Measurements from ENCODE around the gene MTHFS. TPM values are rescaled to one million over a fixed set of nuclear protein-coding genes. Genes with fewer than 3 reads are reported as not detected.

Gene MTHFS
- 10 to 100 TPM; 10.1 to 25.6 (median 19.3) TPM for total RNA-seq
- polyA plus RNA-seq: 10 to 100 TPM; 37.5 to 38.5 TPM
- long read RNA-seq, donor 1, transcript MTHFS-201 (3 exons, 907 nt): major isoform, 12 of 15 reads
- long read RNA-seq, donor 1, partial matches to known transcripts: 0 of 15 reads
- long read RNA-seq, donor 1, other reads (novel, unspliced or antisense): 3 of 15 reads
- long read RNA-seq, donor 2, transcript MTHFS-201 (3 exons, 907 nt): major isoform, 20 of 29 reads
- long read RNA-seq, donor 2, partial matches to known transcripts: 0 of 29 reads
- long read RNA-seq, donor 2, other reads (novel, unspliced or antisense): 9 of 29 reads
- long read RNA-seq, donor 3, transcript MTHFS-201 (3 exons, 907 nt): major isoform, 7 of 8 reads
- long read RNA-seq, donor 3, partial matches to known transcripts: 0 of 8 reads
- long read RNA-seq, donor 3, other reads (novel, unspliced or antisense): 0 of 8 reads

DNA sequence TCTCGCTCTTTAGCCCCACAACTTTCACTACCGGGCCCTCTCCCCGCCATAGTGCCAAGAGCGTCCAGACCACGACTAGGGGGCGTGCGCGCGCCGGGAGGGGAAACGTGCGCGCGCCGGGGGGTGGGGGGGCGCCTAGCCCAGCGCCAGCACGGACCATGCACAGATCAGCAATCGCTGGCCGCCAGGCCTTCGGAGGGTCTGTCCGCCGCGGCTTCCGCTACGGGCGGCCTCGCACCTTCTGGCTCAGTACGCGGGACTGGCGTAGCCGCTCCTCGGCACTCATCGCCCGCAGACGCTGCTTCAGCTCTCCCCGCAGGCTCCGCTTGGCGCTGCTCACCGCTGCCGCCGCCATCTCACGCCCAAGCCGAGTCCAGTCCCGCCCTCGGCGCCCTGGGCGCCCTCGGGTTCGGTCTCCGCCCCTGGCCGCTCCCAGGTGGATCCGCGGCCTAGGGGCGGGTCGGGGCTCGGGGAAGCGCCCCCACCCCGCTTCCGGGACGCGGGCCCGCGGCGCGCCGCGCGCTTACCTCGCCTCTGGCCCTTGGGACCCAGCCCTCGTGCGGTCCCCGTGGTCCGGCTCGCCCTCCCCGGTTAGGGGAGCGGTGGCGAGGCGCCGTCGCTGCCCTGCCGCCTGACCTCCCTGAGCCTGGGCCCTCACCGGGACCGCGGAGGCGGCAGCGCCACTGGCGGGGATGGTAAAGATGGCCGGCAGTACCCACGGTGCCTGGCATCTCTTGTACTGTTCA, at the start of gene MTHFS:
Gene MTHFS (minus strand): TSS at position 381 of the 746 bp plus-strand sequence. CDS start 26 bp downstream, at position 355.
- H3K36me3 ChIP-seq: peaks cover 0 to 8% (median 0%) of the 10 kb centered on the region in 9 donors
- 0% methylated on average over 83 to 90 of the region's 90 CpGs for WGBS, 2 donors
- H3K4me1 ChIP-seq: peaks cover 0 to 39% (median 7%) of the 10 kb centered on the region in 9 donors
- peak within 1 kb of the TSS; percentile 77 to 99 (median 96) for H3K27ac ChIP-seq
- peak within 1 kb of the TSS; percentile 52 to 95 (median 79) for H3K4me3 ChIP-seq
- no peaks in the 10 kb centered on the region for H3K9me3 ChIP-seq
- TF ChIP-seq, protein P1, sequence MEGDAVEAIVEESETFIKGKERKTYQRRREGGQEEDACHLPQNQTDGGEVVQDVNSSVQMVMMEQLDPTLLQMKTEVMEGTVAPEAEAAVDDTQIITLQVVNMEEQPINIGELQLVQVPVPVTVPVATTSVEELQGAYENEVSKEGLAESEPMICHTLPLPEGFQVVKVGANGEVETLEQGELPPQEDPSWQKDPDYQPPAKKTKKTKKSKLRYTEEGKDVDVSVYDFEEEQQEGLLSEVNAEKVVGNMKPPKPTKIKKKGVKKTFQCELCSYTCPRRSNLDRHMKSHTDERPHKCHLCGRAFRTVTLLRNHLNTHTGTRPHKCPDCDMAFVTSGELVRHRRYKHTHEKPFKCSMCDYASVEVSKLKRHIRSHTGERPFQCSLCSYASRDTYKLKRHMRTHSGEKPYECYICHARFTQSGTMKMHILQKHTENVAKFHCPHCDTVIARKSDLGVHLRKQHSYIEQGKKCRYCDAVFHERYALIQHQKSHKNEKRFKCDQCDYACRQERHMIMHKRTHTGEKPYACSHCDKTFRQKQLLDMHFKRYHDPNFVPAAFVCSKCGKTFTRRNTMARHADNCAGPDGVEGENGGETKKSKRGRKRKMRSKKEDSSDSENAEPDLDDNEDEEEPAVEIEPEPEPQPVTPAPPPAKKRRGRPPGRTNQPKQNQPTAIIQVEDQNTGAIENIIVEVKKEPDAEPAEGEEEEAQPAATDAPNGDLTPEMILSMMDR (IDR thresholded peaks at IDR 0.05): peak in 8 of 9 donors; percentile 42 to 73 (median 60)
- DNase-seq (peak; percentile 75 to 82), ATAC-seq (peak; percentile 96 to 99 (median 97))
- H3K27me3 ChIP-seq: no peaks in the 10 kb centered on the region
- intact Hi-C loops (cut with DNase I): loop anchor here in 8 of 10 donors (1.0 to 10.0 kb wide), 7 partner anchors 26 to 278 kb away; partner anchors contain the start of gene FAH (in 2 of the 8)

DNA sequence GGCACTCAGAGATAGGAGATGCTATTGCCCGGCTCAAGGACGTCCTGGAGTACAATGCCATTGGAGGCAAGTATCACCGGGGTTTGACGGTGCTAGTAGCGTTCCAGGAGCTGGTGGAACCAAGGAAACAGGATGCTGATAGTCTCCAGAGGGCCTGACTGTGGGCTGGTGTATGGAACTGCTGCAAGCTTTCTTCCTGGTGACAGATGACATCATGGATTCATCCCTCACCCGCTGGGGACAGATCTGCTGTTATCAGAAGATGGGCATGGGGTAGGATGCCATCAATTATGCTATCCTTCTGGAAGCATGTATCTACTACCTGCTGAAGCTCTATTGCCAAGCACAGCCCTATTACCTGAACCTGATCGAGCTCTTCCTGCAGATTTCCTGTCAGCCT, 47.8 kb upstream of the MTHFS start:
- no peaks in the 10 kb centered on the region for H3K9me3 ChIP-seq
- no peak overlapping the region for H3K27ac ChIP-seq
- 52 to 53% methylated on average over 7 of the region's 7 CpGs for WGBS, 2 donors
- ATAC-seq (no peak), DNase-seq (no peak)
- TF ChIP-seq, protein P1 (IDR thresholded peaks at IDR 0.05): no peak
- intact Hi-C loops (cut with DNase I): no loop called here
- H3K4me1 ChIP-seq: peaks cover 0 to 17% (median 0%) of the 10 kb centered on the region in 9 donors
- no peaks in the 10 kb centered on the region for H3K36me3 ChIP-seq
- no peak overlapping the region for H3K4me3 ChIP-seq
- H3K27me3 ChIP-seq: peaks cover 0 to 30% (median 6%) of the 10 kb centered on the region in 7 donors

DNA sequence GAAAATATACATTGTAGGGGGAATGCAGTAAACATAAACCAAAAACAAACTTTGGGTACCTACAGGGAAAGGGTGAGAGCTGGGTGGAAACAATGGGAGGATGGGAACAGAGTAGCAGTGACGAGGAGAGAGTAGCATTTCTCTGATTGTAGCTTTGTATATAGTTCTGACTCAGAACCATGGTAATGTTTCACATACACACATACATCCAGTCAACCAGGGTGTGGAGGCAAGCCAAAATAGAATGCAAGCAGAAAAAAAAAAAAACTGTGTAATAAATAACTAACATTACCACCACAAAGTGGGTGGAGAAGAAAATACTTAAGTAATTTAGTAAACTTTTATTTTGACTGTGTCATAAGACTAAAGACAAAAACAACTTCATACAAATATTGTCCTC, 47.0 kb upstream of the MTHFS start:
- no peak overlapping the region for H3K27ac ChIP-seq
- TF ChIP-seq, protein P1 (IDR thresholded peaks at IDR 0.05): no peak
- DNase-seq (no peak), ATAC-seq (no peak)
- peaks cover 0 to 30% (median 6%) of the 10 kb centered on the region in 7 donors for H3K27me3 ChIP-seq
- no peak overlapping the region for H3K4me3 ChIP-seq
- H3K9me3 ChIP-seq: no peaks in the 10 kb centered on the region
- H3K36me3 ChIP-seq: no peaks in the 10 kb centered on the region
- intact Hi-C loops (cut with DNase I): no loop called here
- peaks cover 0 to 17% (median 0%) of the 10 kb centered on the region in 9 donors for H3K4me1 ChIP-seq
- WGBS, 2 donors: 46 to 57% methylated on average over 1 of the region's 1 CpG

DNA sequence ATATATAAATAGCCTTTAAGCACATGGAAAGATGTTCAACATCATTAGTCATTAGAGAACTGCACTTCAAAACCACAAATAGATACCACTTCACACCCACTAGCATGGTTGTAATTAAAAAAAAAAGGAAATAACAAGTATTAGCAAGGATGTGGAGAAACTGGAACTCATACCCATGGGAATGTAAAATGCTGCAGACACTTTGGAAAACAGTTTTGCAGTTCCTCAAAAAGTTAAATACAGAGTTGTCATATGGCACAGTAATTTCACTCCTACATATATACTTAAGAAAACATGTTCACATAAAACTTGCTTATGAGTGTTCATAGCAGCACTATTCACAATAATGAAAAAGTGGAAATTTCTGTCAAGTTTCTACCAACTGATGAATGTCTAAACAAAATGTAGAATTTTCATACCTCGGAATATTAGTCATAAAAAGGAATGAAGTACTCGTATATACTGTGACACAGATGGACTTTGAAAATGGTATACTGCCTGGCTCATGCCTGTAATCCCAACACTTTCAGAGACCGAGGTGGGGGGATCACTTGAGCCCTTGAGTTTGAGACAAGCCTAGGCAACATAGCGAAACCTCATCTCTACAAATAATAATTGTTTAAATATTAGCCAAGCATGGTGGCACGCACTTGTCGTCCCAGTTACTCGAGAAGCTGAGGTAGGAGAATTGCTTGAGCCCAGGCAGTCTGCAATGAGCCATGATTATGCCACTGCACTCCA, 46.1 kb upstream of the MTHFS start:
- no peak overlapping the region for H3K4me3 ChIP-seq
- H3K27ac ChIP-seq: no peak overlapping the region
- H3K4me1 ChIP-seq: peaks cover 0 to 11% (median 0%) of the 10 kb centered on the region in 9 donors
- no peak for DNase-seq
- TF ChIP-seq, protein P1 (IDR thresholded peaks at IDR 0.05): no peak
- peaks cover 0 to 30% (median 6%) of the 10 kb centered on the region in 7 donors for H3K27me3 ChIP-seq
- intact Hi-C loops (cut with DNase I): no loop called here
- no peaks in the 10 kb centered on the region for H3K9me3 ChIP-seq
- ATAC-seq: no peak
- whole genome bisulfite sequencing, 2 donors: 89 to 91% methylated on average over 7 of the region's 7 CpGs
- H3K36me3 ChIP-seq: no peaks in the 10 kb centered on the region

Data from heart right ventricle (tissue), 16 donors.